HG02884 (cell line): ENCODE measurements around the gene ARHGAP8.
"Not testable (repeated sequence)": the region's sequence is repeated elsewhere in the genome, so short reads cannot be mapped to it uniquely, and the experiment has no call there.

Experiments
- ATAC-seq: cut with Tn5 transposase; IDR thresholded peaks from one replicate; pipeline ENCODE4 v1.9.1; 2021; ENCODE audit warnings: mild to moderate bottlenecking, moderate library complexity; ENCODE audit not compliant: unreplicated experiment

ARHGAP8 gene

GRCh38 chr22:44850946-44851345 lies 98.6 kb downstream of the ARHGAP8 start:
- no peak for ATAC-seq

DNA sequence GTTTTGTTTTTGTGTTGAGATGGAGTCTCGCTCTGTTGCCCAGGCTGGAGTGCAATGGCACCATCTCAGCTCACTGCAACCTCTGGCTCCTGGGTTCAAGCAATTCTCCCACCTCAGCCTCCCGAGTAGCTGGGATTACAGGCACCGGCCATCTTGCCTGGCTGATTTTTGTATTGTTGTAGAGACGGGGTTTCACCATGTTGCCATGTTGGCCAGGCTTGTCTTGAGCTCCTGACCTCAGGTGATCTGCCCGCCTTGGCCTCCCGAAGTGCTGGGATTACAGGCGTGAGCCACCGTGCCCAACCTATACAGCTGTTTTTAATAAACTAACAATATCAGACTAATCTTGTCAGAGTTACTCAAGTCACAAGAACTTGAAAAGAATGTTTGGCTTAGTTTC lies 102.3 kb downstream of the ARHGAP8 start:
- ATAC-seq = not testable (repeated sequence)

DNA sequence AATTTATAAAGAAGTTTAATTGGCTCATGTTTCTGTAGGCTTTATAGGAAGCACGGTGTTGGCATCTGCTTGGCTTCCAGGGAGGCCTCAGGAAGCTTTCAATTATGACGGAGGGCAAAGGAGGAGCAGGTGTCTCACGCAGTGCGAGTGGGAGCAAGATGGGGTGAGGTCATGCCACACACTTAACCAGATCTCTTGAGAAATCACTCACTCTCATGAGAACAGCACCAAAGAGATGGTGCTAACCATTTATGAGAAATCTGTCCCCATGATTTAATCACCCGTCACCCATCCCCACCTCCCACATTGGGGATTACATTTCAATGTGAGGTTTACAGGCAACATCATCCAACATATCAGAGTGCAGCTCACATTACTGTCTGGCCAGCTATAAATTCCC lies 103.5 kb downstream of the ARHGAP8 start:
- no peak for ATAC-seq

DNA sequence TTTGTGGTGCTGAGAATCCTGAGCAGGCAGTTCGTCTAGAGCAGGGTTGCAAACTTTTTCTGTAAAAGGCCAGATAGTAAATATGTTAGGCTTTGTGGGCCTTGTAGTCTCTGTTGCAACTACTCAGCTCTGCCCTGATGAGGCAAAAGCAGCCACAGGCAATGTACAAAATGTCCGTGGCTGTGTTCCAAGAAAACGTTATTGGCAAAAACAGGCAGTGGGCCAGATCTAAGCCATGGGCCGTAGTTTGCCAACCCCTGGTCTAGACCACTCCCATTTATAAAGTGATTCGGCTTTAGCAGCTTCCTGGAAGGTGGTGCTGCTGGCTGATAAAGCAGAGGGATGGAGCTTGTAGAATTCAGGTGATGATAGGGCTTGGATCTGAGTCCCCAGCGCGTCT lies 106.4 kb downstream of the ARHGAP8 start:
- not testable (repeated sequence) for ATAC-seq

DNA sequence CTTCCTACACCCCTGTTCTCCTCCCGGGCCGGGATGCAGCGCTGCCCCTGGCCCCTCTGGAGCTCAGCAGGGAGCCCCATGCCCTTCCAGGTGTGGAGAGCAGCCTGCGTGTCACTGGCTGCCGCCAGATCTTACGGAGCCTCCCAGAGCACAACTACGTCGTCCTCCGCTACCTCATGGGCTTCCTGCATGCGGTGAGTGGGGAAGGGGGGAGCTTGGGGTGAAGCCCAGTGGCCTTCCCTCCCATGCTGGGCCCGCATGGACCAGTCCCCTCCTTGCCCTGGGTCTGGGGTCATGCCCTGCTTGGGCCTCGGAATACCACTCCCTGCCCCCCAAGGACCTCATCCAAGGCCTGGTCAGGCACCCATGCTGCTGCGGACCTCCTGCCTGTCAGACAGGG lies 107.3 kb downstream of the ARHGAP8 start:
- ATAC-seq = no peak

DNA sequence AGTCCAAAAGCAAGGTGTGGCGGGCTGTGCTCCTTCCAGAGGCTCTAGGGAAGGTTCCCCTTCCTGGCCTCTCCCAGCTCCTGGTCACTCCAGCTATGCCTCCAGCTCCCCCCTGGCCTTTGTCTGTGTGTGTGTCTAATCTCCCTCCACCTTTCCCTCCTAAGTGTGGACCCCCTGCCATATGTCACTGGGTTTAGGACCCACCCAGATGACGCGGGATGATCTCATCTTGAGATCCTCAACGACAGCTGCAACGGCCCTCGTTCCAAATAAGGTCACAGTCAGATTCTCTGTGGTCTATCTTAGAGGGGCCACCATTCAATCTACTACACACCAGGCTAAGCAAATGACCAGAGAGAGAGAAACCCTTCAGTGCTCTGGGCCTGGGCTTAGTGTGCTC lies 107.9 kb downstream of the ARHGAP8 start:
- no peak for ATAC-seq

DNA sequence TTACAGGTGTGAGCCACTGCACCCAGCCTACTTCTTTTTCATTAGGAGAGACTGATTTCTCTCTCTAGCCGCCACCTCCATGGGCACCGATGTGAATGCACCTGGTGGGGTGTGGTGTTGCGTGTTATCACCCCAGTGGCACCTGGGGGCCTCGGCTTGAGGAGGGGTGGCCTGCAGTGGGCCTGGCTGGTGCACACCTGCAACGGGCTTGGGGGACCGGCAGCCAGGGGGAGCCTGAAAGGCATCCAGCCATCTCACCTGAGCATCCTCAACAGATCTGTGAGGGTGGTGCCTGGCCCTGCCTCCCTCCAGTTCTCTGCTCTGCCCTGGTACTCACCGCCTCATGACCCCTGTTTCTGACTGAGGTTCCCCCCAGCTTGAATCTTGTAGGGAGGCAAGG lies 108.9 kb downstream of the ARHGAP8 start:
- no peak for ATAC-seq

- no peak for ATAC-seq
Measured at GRCh38 chr22:44862281-44862680, 109.9 kb downstream of the ARHGAP8 start.

GRCh38 chr22:44862981-44863860 lies 110.8 kb downstream of the ARHGAP8 start:
- no peak for ATAC-seq

DNA sequence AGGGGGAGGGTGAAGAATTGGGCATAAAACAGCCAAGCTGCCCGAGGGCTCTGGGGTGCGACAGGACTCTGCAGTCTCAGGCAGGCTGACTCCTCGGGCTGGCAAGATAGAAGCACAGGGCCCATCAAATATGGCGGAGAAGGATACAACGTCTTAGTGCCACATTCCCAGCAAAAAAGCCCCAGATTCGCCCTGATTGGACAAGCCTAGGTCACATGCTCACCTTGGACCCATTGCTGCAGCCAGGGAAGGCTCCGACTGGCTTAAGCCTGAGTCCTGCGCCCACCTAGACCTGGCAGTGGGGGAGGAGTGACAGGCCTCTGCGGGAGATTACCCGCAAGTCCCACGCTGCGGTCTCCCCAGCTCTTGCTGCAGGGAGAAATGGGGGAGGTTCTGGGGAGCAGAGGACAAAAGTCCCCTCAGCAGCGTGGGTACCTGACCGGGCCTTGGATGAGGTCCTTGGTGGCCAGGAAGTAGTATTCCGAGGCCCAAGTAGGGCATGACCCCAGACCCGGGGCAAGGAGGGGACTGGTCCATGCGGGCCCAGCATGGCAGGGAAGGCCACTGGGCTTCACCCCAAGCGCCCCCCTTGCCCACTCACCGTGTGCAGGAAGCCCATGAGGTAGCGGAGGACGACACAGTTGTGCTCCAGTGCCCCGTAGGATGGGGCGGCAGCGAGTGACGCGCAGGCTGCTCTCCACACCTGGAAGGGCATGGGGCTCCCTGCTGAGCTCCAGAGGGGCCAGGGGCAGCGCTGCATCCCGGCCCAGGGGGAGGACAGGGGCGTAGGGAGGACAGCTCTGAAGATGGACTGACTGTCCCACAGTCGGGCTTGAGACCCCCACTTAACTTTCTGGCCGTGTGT lies 113.0 kb downstream of the ARHGAP8 start:
- no peak for ATAC-seq

GRCh38 chr22:44869196-44869595 lies 116.8 kb downstream of the ARHGAP8 start:
- no peak for ATAC-seq

- ATAC-seq = no peak
Measured at GRCh38 chr22:44870021-44870420, 117.6 kb downstream of the ARHGAP8 start.

- no peak for ATAC-seq
Measured at GRCh38 chr22:44871782-44872181, 119.4 kb downstream of the ARHGAP8 start.

GRCh38 chr22:44876921-44877320 lies 124.5 kb downstream of the ARHGAP8 start:
- no peak for ATAC-seq

- no peak for ATAC-seq
Measured at GRCh38 chr22:44878483-44879300, 126.3 kb downstream of the ARHGAP8 start.

GRCh38 chr22:44879301-44879680 lies 126.9 kb downstream of the ARHGAP8 start:
- no peak for ATAC-seq

DNA sequence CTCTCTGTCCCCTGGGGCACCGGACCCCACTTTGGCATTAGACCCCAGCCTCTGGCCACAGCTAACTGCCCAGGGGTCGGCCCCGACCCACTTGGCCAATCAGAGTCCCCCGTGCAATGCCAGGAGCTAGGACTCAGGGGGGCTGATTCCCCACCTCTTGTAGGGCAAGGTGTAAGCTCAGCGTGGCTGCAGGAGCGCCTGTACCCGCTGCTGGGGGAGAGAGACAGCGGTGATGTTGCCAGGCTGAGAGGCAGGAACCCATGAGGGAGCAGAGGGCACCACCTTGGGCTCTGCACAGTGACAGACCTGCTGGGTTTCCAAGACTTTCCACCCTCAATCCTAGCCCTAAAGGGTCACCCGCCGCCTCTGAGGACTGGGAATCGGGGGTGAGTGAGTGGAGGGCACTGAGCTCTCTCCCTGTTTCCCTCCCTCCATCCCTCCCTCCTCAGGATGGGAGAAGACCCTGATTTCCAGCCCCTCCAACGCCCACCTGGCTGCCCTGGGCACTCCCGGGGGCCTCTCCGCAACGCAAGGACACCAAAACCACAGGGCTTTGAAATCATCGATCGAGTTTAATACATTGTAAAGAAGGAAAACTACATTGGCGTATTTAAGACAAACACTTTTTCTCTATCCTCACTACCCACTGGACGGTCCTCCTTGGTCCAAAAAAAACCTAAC lies 128.4 kb downstream of the ARHGAP8 start:
- ATAC-seq = no peak

DNA sequence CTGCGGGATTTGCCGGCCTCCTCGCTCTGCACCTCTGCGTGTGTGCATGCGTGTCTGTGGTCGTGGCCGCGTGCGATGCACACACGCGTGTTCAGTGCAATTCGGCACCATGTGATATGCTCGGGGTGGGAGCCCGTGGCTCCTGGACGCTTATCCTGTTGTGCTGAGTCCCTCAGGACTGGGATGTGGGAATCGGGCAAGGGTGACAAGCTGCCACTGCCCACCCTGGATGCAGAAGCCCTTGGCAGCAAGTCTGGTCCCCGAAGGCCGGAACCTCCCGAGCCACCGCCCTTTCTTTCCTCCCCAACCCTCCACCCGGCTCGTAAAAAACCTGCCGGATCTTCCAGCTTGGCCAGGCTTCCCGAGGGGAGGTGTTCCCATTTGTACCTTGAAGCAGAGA lies 129.2 kb downstream of the ARHGAP8 start:
- no peak for ATAC-seq

GRCh38 chr22:44882226-44882905 lies 130.0 kb downstream of the ARHGAP8 start:
- ATAC-seq = no peak

DNA sequence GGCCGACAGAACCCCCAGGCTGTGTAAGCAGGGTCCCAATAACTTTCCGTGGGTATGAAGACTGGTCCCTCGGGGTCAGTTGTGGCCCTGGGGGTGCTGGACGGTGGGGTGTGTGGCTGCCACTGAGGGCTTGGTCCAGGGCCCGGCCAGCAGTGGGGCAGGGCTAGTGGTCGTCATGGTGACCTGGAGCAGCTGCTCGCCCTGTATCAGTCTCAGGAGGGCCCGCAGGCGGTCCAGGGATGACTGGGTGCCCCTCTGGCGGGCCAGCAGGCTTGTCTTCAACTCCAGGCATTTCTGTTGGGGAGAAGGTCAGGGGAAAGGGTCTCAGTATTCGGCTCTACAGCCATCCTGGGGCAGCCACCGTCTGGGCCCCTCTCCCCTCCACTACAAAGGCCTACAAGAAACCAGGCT lies 130.6 kb downstream of the ARHGAP8 start:
- ATAC-seq = no peak
